Endothelial cell of umbilical vein (primary cell): Measurements from ENCODE around the gene MRPL38. TPM values are rescaled to one million over a fixed set of nuclear protein-coding genes. Genes with fewer than 3 reads are reported as not detected.
A peak's percentile ranks its signal among the peaks of the same experiment; 100 is the strongest.

Source experiments
- BruUV-seq: library from RNA; stranded (reverse); fragments of 400-500 nt; replicated peaks from 2 replicates; lab custom pipeline; 2021; lab: Mats Ljungman, UMichigan
- CTCF ChIA-PET: fragments of 300-600, 350-600 bp; sonication (Branson Sonifier 250); formaldehyde crosslinking; loops from one replicate; lab custom pipeline; 2021; ENCODE audit warnings: antibody characterized with exemption, inconsistent platforms; lab: Charles Lee
- POLR2A ChIA-PET: fragments of 300-600, 350-600 bp; sonication (Branson Sonifier 250); formaldehyde crosslinking; loops from one replicate; lab custom pipeline; 2021; ENCODE audit warnings: antibody characterized with exemption, inconsistent platforms; lab: Charles Lee
- DNase-seq: peaks from one replicate; pipeline ENCODE4 v3.0.0-alpha.2; 2011; ENCODE audit warnings: low read depth, low spot score
- FAIRE-seq: peaks from 2 replicates; lab custom pipeline; 2011; peaks lifted over from hg19 to GRCh38; lab: Jason Lieb, UNC
- H2AFZ ChIP-seq: 2 replicates; pipeline ENCODE4 v1.6.0; 2012; ENCODE audit warnings: low read depth, low read length, control low read depth, inconsistent platforms
- H3K27ac ChIP-seq: 2 replicates; pipeline ENCODE4 v1.5.1; 2011; ENCODE audit warnings: low read depth, mild to moderate bottlenecking, control low read depth, low read length, moderate library complexity; ENCODE audit not compliant: insufficient read depth
- H3K27me3 ChIP-seq, 2 experiments: 2 replicates each; pipeline versions ENCODE4 v1.6.0 to v1.6.1; 2011; ENCODE audit warnings: low read length in 2 of 2, mixed read lengths in 1 of 2; ENCODE audit not compliant: control insufficient read depth in 2 of 2, insufficient read depth in 2 of 2
- H3K36me3 ChIP-seq, 2 experiments: 2 replicates in 1 of 2; 3 replicates in 1 of 2; pipeline ENCODE4 v1.5.1; 2011; ENCODE audit warnings: low read length in 2 of 2, mild to moderate bottlenecking in 1 of 2, moderate library complexity in 1 of 2; ENCODE audit not compliant: control insufficient read depth in 2 of 2, insufficient read depth in 2 of 2; ENCODE audit errors: extremely low read depth in 1 of 2
- H3K4me1 ChIP-seq: 3 replicates; pipeline ENCODE4 v1.5.1; 2011; ENCODE audit warnings: mild to moderate bottlenecking, low read length; ENCODE audit not compliant: control insufficient read depth, insufficient read depth; ENCODE audit errors: extremely low read depth
- H3K4me2 ChIP-seq: 2 replicates; pipeline ENCODE4 v1.6.1; 2011; ENCODE audit warnings: low read length, control low read depth, mixed read lengths; ENCODE audit not compliant: insufficient read depth
- H3K4me3 ChIP-seq, 3 experiments: fragments of 200-600 bp in 1 of 3; sonication (generic), shearing (Covaris generic) in 1 of 3; replicated peaks in 1 of 3; 2 replicates each; pipeline ENCODE4 v1.5.1; 2011 to 2016; ENCODE audit warnings: control low read depth in 3 of 3, low read length in 3 of 3, mild to moderate bottlenecking in 2 of 3, inconsistent platforms in 1 of 3, low read depth in 1 of 3, moderate library complexity in 1 of 3; ENCODE audit not compliant: insufficient read depth in 1 of 3
- H3K79me2 ChIP-seq: 2 replicates; pipeline ENCODE4 v1.6.0; 2012; ENCODE audit warnings: low read length, inconsistent platforms; ENCODE audit not compliant: control insufficient read depth, insufficient read depth
- H3K9ac ChIP-seq: replicated peaks from 2 replicates; pipeline ENCODE3; 2011; ENCODE audit warnings: low read length, control low read depth; ENCODE audit not compliant: insufficient read depth; ENCODE audit errors: extremely low read depth
- H3K9me1 ChIP-seq: replicated peaks from 3 replicates; pipeline ENCODE4 v1.6.0; 2011; ENCODE audit warnings: mild to moderate bottlenecking, low read length; ENCODE audit not compliant: control insufficient read depth, insufficient read depth; ENCODE audit errors: extremely low read depth
- H3K9me3 ChIP-seq: replicated peaks from 2 replicates; pipeline ENCODE4 v1.5.1; 2012; ENCODE audit warnings: low read length, inconsistent platforms; ENCODE audit not compliant: control insufficient read depth, insufficient read depth
- H4K20me1 ChIP-seq: replicated peaks from 2 replicates; pipeline ENCODE3; 2011; ENCODE audit warnings: mild to moderate bottlenecking, low read length; ENCODE audit not compliant: control insufficient read depth, insufficient read depth; ENCODE audit errors: extremely low read depth
- CTCF ChIP-seq, 2 donors: IDR thresholded peaks; 1 replicate in 1 of 2; 2 replicates in 1 of 2; pipeline ENCODE4 v1.5.1; 2011; ENCODE audit warnings: low read length in 2 of 2, mild to moderate bottlenecking in 2 of 2, moderate library complexity in 2 of 2, control low read depth in 1 of 2, inconsistent platforms in 1 of 2, low read depth in 1 of 2; ENCODE audit not compliant: insufficient read depth in 1 of 2; ENCODE audit errors: extremely low read depth in 1 of 2
- EZH2 ChIP-seq: IDR thresholded peaks from 2 replicates; pipeline ENCODE4 v1.6.1; 2012; ENCODE audit warnings: borderline replicate concordance, low read depth, mild to moderate bottlenecking, moderate library complexity, low read length, inconsistent platforms; ENCODE audit not compliant: severe bottlenecking
- FOS ChIP-seq: IDR thresholded peaks from 2 replicates; pipeline ENCODE4 v1.6.1; 2011; ENCODE audit warnings: mild to moderate bottlenecking, low read length, moderate library complexity, borderline replicate concordance; ENCODE audit not compliant: insufficient read depth
- GATA2 ChIP-seq: IDR thresholded peaks from 2 replicates; pipeline ENCODE4 v1.7.0; 2011; ENCODE audit warnings: low read depth, mild to moderate bottlenecking, moderate library complexity, mixed read lengths, low read length; ENCODE audit not compliant: insufficient read length, insufficient read depth
- JUN ChIP-seq: IDR thresholded peaks from 2 replicates; pipeline ENCODE4 v1.6.1; 2011; ENCODE audit warnings: borderline replicate concordance, low read depth; ENCODE audit not compliant: insufficient read length, insufficient read depth
- MAX ChIP-seq: IDR thresholded peaks from 2 replicates; pipeline ENCODE4 v1.6.1; 2011; ENCODE audit not compliant: insufficient read depth, insufficient read length
- MYC ChIP-seq: IDR thresholded peaks from one replicate; pipeline ENCODE4 v1.6.1; 2011; ENCODE audit warnings: mild to moderate bottlenecking, low read depth, low read length
- POLR2A ChIP-seq: IDR thresholded peaks from 2 replicates; pipeline ENCODE4 v1.6.1; 2012; ENCODE audit warnings: low read depth, mild to moderate bottlenecking, control low read depth, low read length
- POLR2AphosphoS5 ChIP-seq: IDR thresholded peaks from 2 replicates; pipeline ENCODE4 v1.6.1; 2012; ENCODE audit warnings: low read depth, mild to moderate bottlenecking, control low read depth, low read length, moderate library complexity; ENCODE audit not compliant: insufficient read depth
- dilution Hi-C: fragments of 300-500 bp; cut with MboI; formaldehyde crosslinking; loops from one replicate; pipeline ENCODE4 v1.15.0; 2019; ENCODE audit warnings: low sequenced_read_pairs; ENCODE audit not compliant: extremely low pct_ligation_motif_present
- intact Hi-C: fragments of 100-400 bp; cut with micrococcal nuclease; formaldehyde crosslinking; loops from one replicate; pipeline ENCODE4 v1.10.0; 2022
- polyA plus RNA-seq, 4 experiments: library from polyadenylated mRNA; depleted of rRNA in 3 of 4; stranded (reverse) in 3 of 4; unstranded in 1 of 4; fragments of >200 nt; gene quantifications; 2 replicates each; pipeline versions ENCODE4 v1.2.1 to v1.2.3, GENCODE V29; 2011 to 2012; ENCODE audit warnings: missing spikeins in 1 of 4
- total RNA-seq: library from RNA; stranded (reverse); gene quantifications from 2 replicates; pipeline ENCODE4 v1.2.3, GENCODE V29; 2021

Gene MRPL38
- total and polyA plus RNA-seq, 2 donors (not counting 3 experiments of a cell fraction or from before 2014, with no cell fraction given) = 82.7 to 93.8 TPM

GRCh38 chr17:75927286-75927922 is 22.7 kb upstream of the MRPL38 start:
- dilution Hi-C loops (no loop called here), intact Hi-C loops (no loop called here)
- no TSS peak for BruUV-seq
- Histone ChIP-seq H3K4me3 (no peak overlapping the region), H3K79me2 (no peaks in the 10 kb centered on the region), H3K27me3 (no peaks in the 10 kb centered on the region), H4K20me1 (no peaks in the 10 kb centered on the region), H3K9me3 (no peaks in the 10 kb centered on the region), H3K9me1 (no peaks in the 10 kb centered on the region), H3K27ac (no peak overlapping the region), H3K9ac (no peak overlapping the region), H3K4me1 (no peaks in the 10 kb centered on the region), H3K36me3 (no peaks in the 10 kb centered on the region), H2AFZ (no peak overlapping the region), H3K4me2 (no peak overlapping the region)
- CTCF ChIA-PET = interaction anchor here (0.6 to 3.5 kb wide), 4 partner anchors 10 to 63 kb away, joined by 3 to 23 read pairs (median 4); partner anchors contain the start of gene FBF1
- FAIRE-seq (no peak), DNase-seq (no peak)
- TF ChIP-seq CTCF (IDR thresholded peaks at IDR 0.05; ENCODE audit: extremely low read depth in 1 of 2, insufficient read depth in 1 of 2, low read depth in 1 of 2, low read length in 2 of 2) = peak in 1 of 2 donors; percentile 39
- TF ChIP-seq JUN = no peak
- POLR2A ChIA-PET = no interaction called here

GRCh38 chr17:75926456-75926855 is 21.8 kb upstream of the MRPL38 start:
- CTCF ChIA-PET = interaction anchor here (1.2 to 3.5 kb wide), 3 partner anchors 9 to 21 kb away, joined by 3 to 23 read pairs (median 5); partner anchors contain the start of genes FBF1 and MRPL38
- Histone ChIP-seq H3K36me3 (no peaks in the 10 kb centered on the region), H3K27ac (no peak overlapping the region), H3K4me1 (no peaks in the 10 kb centered on the region), H3K4me3 (no peak overlapping the region), H3K79me2 (no peaks in the 10 kb centered on the region), H3K27me3 (no peaks in the 10 kb centered on the region), H3K4me2 (no peak overlapping the region), H2AFZ (no peak overlapping the region), H3K9ac (no peak overlapping the region), H3K9me3 (no peaks in the 10 kb centered on the region), H3K9me1 (no peaks in the 10 kb centered on the region), H4K20me1 (no peaks in the 10 kb centered on the region)
- no TSS peak for BruUV-seq
- FAIRE-seq = no peak
- dilution Hi-C loops (no loop called here), intact Hi-C loops (no loop called here)
- no peak for TF ChIP-seq MAX
- no peak for TF ChIP-seq GATA2
- no peak for TF ChIP-seq FOS
- no peak for TF ChIP-seq CTCF (IDR thresholded peaks at IDR 0.05; ENCODE audit: extremely low read depth in 1 of 2, insufficient read depth in 1 of 2, low read depth in 1 of 2, low read length in 2 of 2)
- TF ChIP-seq EZH2 = no peak
- TF ChIP-seq POLR2AphosphoS5 = no peak
- no peak for TF ChIP-seq MYC
- no peak for TF ChIP-seq JUN
- TF ChIP-seq POLR2A = no peak
- POLR2A ChIA-PET = no interaction called here
- DNase-seq = no peak
